Right renal cortex interstitium (tissue), 3 donors: ENCODE measurements around the gene LILRB4. TPM values are rescaled to one million over a fixed set of nuclear protein-coding genes. Genes with fewer than 3 reads are reported as not detected.
"Not testable (repeated sequence)": the region's sequence is repeated elsewhere in the genome, so short reads cannot be mapped to it uniquely, and the experiment has no call there.

Source experiments
- DNase-seq, 3 donors: peaks; one replicate each; pipeline ENCODE4 v3.0.0-alpha.2; 2013; ENCODE audit warnings: low read depth in 3 of 3, low spot score in 2 of 3
- polyA plus RNA-seq, 3 donors: library from polyadenylated mRNA; unstranded; fragments of 120-200 nt; gene quantifications; one replicate each; pipeline ENCODE4 v1.2.1, GENCODE V29; 2013; ENCODE audit not compliant: insufficient read length in 3 of 3

Gene LILRB4
- 1 to 10 TPM in 2 of 3 donors, under 1 TPM in 1; 0.67 to 1.2 (median 1.1) TPM for polyA plus RNA-seq

DNA sequence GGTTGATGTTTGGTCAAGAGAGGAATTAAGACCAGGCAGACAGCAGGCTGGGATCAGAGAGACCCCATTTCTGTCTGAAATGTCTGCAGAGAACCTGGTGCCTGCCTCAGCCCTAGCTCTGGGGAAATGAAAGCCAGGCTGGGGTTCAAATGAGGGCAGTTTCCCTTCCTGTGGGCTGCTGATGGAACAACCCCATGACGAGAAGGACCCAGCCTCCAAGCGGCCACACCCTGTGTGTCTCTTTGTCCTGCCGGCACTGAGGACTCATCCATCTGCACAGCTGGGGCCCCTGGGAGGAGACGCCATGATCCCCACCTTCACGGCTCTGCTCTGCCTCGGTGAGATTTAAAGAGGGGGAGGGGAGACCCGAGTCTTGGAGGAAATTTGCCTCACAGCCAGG is at the start of gene LILRB4:
LILRB4 (plus strand) TSS at position 256 of the 400 bp plus-strand sequence; CDS start at position 305, 49 bp downstream.
- no peak for DNase-seq

DNA sequence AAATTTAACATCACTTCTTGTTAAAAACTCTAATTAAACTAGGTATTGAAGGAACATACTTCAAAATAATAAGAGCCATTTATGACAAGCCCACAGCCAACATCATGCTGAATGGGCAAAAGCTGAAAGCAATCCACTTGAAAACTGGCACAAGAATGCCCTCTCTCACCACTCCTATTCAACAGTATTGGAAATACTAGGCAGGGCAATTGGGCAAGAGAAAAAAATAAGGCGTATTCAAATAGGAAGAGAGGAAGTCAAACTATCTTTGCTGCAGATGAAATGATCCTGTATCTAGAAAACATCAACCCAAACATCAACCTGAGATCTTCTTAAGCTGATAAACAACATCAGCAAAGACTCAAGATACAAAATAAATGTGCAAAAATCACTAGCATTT is 48.1 kb upstream of the LILRB4 start:
- DNase-seq, result no peak

DNA sequence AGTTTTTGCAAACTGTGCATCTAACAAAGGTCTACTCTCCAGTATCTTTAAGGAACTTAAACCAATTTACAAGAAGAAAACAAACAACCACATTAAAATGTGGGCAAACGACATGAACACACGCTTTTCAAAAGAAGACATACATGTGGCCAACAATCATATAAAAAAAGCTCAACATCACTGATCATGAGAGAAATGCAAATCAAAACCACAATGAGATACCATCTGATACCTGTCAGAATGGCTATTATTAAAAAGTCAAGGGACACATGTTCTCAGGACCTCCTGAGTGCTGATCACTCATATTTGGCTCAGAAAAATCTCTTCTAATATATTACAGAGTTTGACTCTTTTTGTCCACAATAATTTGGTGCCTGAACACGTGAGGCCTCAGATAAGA is 46.7 kb upstream of the LILRB4 start:
- no peak for DNase-seq

DNA sequence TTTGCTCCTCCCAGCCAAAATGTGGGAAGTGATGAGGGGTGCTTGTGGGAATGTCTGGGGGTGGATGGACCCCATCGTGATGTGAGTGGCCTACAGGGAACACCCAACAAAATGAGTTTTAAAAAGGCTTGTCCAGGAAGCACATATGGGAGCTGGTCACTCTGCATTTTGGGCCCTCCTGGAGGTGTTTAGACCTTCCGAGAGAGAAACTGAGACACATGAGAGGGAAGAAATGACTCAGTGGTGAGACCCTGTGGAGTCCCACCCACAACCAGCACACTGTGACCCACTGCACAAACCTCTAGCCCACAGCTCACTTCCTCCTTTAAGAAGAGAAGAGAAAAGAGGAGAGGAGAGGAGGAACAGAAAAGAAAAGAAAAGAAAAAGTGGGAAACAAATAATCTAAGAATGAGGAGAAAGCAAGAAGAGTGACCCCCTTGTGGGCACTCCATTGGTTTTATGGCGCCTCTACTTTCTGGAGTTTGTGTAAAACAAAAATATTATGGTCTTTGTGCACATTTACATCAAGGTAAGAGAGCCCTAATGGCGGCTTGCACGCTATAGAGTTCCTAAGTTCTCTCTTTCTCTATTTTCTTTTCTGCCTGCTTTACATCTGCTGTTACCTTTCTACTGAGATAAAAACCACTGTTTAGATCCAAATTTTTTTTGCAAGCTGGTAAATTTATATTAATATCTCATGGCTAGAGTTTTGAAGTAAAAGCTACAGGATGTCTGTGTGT is 45.8 kb upstream of the LILRB4 start:
- DNase-seq, result no peak

DNA sequence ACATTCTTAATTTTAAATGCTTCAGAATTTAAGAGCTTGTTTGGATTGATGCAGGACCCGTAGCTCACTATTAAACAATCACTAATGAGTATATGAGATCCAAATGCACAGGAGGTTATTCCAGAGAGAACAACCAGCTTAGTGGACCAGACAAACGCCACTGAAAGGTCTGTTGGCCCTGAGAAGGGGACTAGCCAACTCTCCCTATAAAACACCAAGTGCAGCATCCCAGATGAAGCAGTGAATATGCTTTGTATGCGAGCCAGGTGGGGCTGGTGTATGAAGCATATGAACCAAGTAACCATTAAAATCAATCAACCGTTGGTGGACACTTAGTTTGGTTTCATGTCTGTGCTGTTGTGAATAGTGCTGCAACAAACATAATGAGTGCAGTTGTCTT is 42.3 kb upstream of the LILRB4 start:
- no peak for DNase-seq

DNA sequence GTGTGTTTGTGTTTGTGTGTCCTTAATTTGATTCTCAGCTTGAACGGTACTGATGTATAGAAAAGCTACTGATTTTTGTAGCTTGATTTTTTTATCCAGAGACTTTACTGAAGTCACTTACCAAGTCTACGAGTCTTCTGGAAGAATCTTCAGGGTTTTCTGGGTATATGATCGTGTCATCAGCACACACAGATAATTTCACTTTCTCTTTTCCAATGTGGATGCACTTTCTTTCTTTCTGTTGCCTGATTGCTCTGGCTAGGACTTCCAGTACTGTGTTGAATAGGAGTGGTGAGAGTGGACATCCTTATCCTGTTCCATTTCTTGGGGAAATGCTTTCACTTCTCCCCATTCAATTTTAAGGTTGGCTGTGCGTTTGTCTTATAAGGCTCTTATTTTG is 40.4 kb upstream of the LILRB4 start:
- no peak for DNase-seq

DNA sequence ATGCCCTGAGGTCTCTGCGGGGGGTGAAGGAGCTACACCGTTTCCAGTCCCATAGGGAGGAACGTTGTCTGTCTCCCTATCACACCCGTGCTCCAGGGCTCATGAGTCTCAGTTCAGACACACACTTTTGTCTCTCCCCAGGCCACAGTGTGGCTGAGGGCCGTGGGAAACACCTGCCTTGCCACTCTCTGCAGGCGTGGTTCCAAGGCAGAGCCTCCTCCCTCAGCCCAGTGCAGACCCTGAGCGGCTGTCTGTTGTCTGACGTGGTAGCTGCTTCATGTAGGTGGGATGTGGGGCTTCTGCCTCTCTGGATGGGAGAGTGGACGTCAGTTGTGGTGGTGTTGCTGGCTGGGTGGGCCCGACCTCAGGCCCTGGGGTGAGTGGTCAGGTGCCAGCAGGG is 38.6 kb upstream of the LILRB4 start:
- not testable (repeated sequence) for DNase-seq

DNA sequence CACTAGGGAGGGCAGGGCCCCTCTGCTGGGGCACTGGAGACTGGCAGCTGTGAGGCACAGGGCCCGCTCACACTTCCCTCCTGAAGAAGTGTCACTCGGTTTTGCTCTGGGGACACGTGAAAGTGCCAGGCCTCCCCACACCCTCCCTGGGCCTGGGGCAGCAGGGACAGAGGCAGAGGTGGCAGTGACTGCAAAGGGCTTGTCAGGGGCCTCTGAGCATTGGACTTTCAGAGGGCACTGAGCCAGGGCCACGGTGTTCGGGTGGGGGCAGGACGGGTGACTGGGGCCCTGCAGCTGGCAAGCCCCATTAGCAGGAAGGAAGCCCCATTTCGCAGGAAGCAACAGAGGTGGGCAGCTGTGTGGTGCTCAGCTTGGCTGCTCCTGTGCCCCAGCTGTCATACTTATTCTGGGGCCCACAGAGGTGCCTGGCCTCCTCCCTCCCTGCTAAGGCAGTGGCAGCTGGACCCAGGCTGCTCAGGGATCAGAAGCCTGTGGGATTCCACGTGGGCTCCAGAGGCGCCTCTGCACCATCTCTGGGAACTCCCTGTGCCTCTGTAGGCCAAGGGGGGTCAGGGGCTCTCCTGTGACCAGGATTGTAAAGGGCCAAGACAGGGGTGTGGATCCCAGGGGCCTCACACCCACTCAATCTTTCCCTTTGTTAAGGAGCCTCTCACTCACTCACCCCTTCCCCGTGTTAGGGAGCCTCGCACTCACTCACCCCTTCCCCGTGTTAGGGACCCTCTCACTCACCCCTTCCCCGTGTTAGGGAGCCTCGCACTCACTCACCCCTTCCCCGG is 37.7 kb upstream of the LILRB4 start:
- not testable (repeated sequence) for DNase-seq

DNA sequence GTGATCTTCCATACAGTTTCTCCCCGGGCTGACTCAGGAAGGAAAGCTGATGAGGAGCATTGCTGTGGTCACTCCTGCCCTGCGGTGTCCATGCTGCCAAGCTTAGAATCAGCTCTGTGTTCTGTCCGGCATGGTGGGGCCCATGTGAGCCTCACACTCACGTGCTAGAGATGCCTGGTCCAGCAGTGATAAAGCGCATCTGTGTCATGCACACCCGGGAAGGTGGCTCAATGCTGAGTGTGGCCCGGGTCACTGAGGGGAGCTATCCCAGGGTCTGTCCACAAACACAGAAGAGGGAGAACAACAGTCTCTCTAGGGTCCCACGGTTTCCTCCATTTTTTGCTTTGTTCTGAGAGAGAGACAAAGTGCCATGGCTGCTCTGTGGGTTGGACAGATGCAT is 36.0 kb upstream of the LILRB4 start:
- no peak for DNase-seq

DNA sequence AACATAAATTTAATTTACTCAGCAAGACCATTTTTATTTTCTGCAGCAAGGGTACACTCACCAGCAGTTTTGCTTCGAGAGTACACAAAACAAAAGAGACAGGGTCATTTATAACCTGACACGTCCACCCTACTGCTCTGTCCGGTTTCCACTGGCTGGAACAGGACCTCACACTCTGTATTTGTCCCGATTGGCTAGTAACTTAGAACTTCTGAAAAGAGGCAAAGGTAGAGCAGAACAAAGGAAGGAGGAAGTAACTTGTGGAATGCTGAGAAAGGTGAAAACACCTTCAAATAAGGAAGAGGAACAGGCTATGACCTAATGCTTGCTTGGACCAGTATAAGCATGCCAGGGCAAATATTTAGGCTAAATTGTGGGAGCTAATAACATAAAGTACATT is 34.9 kb upstream of the LILRB4 start:
- DNase-seq, result not testable (repeated sequence)

DNA sequence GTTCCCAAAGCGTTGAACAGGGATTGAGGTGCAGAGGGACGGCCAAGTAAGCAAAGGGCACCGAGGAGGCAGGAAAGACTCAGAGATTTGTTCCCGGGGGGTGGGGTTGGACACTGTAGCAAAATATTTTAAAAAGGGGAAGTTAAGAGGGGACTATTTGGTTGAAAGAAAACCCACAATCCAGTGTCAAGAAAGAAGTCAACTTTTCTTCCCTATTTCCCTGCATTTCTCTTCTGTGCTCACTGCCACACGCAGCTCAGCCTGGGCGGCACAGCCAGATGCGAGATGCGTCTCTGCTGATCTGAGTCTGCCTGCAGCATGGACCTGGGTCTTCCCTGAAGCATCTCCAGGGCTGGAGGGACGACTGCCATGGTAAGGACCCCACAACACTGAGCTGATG is 32.5 kb upstream of the LILRB4 start, which contains the start of gene LILRB1:
LILRB1 (plus strand) TSS at position 223 of the 400 bp plus-strand sequence. CDS start 590 bp downstream, outside the sequence.
- DNase-seq, result not testable (repeated sequence)

DNA sequence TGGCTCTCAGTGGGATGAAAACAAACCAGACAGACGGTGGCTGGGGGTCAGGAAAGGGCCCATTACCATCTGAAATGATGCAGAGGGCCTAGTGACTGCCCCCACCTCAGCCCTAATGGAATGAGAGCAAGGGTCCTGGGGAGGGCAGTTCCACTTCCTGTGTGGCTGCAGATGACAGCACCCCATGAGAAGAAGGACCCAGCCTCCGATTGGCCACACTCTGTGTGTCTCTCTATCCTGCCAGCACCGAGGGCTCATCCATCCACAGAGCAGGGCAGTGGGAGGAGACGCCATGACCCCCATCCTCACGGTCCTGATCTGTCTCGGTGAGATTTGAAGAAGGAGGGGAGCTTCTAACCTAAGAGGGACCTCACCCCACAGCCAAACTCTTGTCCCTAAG is 32.0 kb upstream of the LILRB4 start:
- DNase-seq, result no peak

DNA sequence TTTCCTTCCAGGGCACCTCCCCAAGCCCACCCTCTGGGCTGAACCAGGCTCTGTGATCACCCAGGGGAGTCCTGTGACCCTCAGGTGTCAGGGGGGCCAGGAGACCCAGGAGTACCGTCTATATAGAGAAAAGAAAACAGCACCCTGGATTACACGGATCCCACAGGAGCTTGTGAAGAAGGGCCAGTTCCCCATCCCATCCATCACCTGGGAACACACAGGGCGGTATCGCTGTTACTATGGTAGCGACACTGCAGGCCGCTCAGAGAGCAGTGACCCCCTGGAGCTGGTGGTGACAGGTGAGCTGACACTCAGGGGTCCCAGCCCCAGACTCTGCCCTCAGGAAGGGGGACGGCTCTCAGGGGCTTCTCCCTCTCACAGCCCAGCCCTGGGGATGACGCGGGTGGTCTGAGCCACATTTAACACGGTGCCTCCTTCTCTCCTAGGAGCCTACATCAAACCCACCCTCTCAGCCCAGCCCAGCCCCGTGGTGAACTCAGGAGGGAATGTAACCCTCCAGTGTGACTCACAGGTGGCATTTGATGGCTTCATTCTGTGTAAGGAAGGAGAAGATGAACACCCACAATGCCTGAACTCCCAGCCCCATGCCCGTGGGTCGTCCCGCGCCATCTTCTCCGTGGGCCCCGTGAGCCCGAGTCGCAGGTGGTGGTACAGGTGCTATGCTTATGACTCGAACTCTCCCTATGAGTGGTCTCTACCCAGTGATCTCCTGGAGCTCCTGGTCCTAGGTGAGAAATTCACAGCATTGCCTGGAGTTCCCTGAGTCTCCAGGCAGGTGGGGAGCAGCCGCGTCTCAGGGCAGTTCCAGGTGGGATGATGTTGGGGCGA is 31.1 kb upstream of the LILRB4 start:
- not testable (repeated sequence) for DNase-seq

DNA sequence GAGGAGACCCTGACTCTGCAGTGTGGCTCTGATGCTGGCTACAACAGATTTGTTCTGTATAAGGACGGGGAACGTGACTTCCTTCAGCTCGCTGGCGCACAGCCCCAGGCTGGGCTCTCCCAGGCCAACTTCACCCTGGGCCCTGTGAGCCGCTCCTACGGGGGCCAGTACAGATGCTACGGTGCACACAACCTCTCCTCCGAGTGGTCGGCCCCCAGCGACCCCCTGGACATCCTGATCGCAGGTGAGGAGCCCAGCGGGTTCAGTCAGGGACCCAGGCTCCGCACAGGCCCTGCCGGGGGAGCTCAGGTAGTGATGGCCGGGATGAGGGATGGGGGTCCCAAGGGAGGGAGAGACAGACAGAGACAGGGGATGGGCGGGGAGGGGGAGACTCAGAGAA is 30.3 kb upstream of the LILRB4 start:
- not testable (repeated sequence) for DNase-seq

DNA sequence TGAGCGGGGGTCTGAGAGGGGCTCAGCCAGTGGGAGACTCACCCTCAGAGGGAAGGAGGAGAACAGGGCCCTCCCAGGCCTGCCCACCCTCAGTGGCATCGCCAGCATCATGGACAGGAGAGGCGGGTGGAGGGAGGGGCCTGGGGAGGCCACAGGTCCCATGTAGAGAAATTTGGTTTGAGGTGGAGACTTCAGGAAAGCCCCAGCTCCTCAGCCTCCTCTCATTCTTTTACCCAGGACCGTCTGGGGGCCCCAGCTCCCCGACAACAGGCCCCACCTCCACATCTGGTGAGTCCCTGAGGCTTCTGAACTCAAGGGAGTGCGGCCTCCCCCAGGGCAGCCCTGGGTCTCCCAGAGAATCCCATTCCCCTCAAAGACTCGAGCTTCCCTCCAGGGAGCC is 29.4 kb upstream of the LILRB4 start:
- DNase-seq, result no peak

DNA sequence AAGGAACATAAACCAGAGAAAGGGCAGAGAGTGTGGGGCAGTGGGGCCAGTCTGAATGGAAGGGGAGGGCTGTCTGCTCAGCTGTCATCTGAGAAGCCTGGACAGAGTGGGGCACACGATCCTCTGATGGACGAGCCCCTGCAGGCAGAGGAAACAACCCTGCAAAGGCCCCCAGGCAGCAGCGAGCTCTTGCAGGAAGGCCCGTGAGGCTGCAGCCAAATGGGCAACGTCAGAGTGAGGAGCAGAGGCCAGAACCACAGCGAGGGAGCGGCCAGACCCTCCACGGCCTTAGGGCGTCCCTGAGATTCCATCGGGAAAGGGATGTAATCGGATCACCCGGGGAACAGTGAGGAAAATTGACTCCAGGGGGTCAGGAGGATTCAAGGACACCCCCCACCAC is 26.7 kb upstream of the LILRB4 start:
- not testable (repeated sequence) for DNase-seq

DNA sequence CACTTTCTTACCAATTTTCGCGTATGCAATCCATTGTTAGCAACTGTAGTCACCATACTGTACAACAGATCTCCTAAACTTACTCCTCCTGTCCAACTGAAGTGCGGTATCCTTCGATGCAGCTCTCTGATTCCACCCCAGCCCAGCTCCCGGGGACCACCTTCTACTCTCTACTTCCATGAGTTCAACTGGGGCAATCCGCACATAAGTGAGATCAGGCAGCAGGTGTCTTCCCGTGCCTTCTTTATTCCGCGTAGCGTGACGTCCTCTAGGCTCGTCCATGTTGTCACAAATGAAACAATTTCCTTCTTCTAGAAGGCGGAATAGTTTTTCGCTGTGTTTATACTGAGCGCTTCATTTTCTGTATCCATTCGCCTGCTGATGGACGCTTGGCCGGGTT is 24.1 kb upstream of the LILRB4 start:
- no peak for DNase-seq

DNA sequence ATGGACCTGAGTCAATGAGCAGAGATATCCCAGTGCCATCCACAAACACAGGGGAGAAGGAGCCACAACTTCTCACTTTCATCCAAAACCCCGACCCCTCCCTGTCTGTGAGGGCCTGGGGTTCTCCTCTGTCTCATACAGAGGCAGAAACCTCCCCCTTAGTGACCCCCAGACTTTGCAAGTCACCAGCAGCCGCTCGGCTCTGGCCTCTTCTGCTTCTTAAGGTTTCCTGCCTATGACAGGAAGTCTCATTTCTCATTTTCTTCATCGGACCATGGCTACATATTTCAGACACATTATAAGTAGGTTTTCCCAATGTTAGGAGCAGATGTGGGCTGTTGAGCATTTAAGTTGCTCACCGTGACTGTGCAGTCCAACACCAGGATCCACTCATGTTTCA is 19.8 kb upstream of the LILRB4 start:
- DNase-seq, result not testable (repeated sequence)

DNA sequence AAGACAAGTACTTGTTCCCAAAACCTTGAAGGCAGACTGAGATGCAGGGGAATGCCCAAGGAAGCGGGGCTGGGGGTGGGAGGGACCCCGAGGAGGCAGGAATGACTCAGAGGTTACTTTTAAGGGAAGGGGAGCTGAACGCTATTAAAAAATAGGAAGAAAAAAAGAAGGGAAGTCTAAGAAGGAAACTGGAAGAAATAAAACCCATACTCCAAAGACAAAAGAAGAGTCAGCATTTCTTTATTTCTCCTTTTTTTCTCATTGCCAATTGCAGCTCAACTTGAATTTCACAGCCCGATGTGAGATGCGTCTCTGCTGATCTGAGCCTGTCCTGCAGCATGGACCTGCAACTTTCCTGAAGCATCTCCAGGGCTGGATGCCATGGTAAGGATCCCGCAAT is 19.2 kb upstream of the LILRB4 start:
- not testable (repeated sequence) for DNase-seq

DNA sequence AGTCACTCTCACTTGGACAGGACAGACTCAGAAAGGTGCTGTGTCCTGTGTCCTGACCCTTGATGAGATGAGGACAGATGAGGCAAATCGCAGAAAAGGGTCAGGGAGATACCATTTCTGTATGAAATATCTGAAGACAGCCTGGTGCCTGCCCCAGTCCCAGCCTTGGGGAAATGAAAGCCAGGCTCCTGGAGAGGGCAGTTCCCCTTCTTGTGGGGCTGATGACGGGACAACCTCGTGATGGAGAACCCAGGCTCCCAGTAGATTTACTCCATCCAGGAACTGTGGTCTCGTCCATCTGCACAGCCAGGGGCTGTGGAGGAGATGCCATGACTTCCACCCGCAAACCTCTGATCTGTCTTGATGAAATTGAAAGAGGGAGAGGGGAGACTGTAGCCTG is 18.7 kb upstream of the LILRB4 start:
- no peak for DNase-seq

DNA sequence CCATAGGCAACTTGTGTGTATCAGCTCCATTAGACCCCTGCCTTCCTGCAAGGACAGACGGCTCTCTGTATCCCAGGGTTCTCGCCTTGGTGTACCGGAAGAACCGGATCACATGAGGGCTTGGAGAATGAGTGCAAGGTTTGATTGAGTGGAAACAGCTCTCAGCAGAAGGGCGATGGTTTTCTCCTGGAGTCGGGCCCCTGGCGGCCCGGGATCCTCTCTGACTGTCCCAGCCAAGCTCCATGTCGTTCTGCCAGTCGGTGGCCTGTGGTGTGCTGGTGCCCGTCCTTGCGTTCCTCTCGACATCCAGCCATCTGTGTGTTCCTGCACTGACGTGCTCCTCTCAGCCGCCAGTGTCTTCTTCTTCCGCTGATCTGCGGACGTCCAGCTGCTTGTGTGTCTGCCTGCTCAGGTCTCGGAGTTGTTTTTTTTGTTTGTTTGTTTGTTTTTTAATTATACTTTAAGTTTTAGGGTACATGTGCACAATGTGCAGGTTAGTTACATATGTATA is 16.4 kb upstream of the LILRB4 start:
- no peak for DNase-seq
